NCI-H1092 (cell line): ENCODE results near the gene EXOC3.

ENCODE experiments used
- DNase-seq: peaks from one replicate; lab custom pipeline; 2025; lab: John Stamatoyannopoulos, UW

Gene EXOC3

GRCh38 chr5:488744-489688, 46.0 kb downstream of the EXOC3 start:
- DNase-seq = no peak

DNA sequence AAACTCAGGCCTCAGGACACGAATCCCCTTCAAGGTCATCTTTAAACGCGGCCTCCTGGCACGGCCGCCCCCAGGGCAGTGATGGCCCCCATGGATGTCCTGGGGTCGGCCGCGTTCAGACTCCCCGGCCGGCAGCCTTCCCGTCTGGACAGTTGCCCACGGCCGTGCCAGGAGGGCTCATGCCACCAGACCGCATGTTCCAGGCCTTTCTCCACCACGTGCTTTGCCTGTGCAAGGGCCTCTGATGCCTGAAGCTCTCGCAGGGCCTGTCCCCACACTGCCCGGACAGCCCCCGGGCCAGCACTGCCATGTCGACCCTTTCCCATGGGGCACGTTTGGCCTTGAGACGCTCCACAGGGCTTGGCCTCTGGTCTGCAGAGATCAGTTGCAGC, 46.7 kb downstream of the EXOC3 start:
- no peak for DNase-seq

GRCh38 chr5:490116-491106, 47.4 kb downstream of the EXOC3 start:
- DNase-seq = no peak

- no peak for DNase-seq
These were observed 48.3 kb downstream of the EXOC3 start for GRCh38 chr5:491119-491855.

GRCh38 chr5:491856-492155, 48.8 kb downstream of the EXOC3 start:
- no peak for DNase-seq

- no peak for DNase-seq
These were observed 49.4 kb downstream of the EXOC3 start for GRCh38 chr5:492314-492893.

DNA sequence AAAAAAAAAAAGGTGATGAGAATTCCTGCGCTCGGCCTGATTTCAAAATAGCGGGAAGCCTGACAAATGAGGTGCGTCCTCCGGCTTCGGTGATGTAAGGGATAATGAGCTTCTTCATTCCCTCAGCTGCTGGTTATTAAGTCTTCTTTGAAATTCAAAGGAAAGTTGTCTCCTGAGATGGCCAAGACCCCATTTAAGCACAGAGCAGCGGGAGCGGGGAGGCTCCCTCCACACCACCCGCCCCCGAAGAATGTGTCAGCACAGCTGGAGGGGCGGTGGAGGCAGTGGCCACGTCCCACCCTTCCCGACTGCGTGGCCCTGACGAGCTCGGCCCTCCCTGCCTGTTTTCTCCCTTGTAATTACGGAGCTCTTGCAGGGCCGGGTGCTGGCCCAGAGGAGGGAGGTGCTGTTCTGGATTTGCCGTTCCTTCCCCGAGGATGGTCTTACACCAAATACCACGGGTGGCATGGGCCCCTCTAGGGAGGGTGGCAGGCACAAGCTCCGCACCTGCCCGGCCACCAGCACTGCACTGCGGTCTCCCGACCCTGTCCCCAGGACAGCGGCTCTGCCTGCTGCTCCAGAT, 50.2 kb downstream of the EXOC3 start:
- no peak for DNase-seq

- DNase-seq = no peak
These were observed 50.8 kb downstream of the EXOC3 start for GRCh38 chr5:493758-494157.

DNA sequence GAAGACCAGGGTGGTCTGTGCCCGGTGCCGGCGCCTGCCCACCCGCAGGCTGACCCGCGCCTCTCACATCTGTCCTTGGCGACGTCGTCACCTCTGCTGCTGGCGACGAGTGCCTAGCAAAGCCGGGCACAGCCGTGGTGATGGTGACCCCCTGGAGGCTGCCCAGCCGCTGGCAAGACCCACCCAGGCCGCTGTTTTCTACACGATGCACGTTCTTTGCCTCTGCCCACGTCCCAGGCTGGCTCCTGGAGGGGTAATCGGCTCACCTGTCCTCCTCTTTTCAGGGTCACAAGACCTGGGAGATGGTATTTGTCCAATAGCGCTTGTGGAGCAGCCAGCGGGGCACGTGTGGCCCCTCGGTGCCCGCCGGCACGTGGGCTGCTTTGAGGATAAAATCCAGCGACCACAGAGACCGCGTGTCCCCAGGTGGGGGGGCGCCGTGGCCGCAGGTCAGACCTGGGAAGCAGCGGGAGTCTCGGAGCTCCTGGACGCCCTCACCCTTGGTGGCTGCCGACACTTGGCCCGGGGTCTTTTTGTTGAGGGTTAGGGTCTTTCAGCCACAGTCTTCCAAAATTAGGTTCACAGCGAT, 51.8 kb downstream of the EXOC3 start:
- DNase-seq = no peak

DNA sequence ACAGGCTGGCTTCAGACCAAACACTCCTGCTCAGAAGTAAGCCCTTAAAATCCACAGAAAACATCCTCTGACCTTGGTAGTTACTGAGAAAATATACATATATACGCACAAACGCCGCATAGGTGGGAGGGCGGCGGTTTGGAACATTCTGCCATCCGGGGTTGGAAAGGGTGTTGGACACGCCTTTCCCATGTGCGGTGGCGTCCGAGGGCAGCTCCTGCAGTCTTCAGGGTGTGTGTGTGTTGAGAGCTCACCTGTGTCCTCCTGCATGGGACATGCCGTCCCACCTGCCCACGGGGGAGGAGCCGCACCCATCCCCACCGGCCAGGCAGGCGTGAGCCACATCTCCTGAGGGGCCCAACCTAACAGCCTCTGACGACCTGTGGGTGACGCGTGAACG, 53.1 kb downstream of the EXOC3 start:
- no peak for DNase-seq

DNA sequence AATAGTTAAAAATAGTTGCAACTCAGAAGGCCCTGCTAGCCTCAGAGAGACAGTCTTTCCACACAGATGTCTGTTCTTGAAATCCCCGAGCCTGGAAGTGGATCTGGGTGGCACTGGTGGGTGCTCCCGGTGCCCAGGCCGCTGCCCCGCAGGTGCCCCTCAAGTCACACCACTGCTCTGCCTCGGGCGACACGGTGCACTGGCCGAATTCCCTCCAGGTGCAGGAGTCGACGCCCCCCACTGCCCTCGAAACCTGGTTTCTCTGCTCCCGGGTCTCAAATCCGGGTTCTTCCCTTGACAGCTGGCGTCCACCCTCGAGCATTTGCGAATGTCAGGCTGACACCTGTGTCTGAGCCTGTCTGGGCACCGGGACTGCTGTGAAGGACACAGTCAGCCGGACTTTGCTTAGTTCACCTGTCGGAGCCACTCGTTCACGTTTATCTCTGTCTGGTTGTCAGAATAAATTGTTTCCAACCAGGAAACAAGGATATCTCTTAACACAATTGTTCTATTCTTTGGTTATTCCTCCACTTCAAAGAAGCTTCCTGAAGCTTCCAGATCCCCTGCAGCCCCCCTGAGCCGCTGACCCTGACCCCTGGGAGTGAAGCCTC, 54.2 kb downstream of the EXOC3 start:
- no peak for DNase-seq

GRCh38 chr5:497871-498509, 55.0 kb downstream of the EXOC3 start:
- no peak for DNase-seq

- no peak for DNase-seq
These were observed 56.5 kb downstream of the EXOC3 start for GRCh38 chr5:499233-500209.

DNA sequence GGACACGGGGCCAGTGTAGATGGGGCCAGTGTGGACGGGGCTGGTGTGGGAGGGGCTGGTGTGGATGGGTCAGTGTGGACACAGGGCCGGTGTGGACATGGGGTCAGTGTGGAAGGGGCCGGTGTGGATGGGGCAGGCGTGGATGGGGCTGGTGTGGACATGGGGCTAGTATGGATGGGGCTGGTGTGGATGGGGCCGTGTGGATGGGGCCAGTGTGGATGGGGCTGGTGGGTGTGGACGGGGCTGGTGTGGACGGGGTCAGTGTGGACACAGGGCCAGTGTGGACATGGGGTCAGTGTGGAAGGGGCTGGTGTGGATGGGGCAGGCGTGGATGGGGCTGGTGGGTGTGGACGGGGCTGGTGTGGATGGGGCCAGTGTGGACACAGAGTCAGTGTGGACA, 57.5 kb downstream of the EXOC3 start:
- DNase-seq = no peak

DNA sequence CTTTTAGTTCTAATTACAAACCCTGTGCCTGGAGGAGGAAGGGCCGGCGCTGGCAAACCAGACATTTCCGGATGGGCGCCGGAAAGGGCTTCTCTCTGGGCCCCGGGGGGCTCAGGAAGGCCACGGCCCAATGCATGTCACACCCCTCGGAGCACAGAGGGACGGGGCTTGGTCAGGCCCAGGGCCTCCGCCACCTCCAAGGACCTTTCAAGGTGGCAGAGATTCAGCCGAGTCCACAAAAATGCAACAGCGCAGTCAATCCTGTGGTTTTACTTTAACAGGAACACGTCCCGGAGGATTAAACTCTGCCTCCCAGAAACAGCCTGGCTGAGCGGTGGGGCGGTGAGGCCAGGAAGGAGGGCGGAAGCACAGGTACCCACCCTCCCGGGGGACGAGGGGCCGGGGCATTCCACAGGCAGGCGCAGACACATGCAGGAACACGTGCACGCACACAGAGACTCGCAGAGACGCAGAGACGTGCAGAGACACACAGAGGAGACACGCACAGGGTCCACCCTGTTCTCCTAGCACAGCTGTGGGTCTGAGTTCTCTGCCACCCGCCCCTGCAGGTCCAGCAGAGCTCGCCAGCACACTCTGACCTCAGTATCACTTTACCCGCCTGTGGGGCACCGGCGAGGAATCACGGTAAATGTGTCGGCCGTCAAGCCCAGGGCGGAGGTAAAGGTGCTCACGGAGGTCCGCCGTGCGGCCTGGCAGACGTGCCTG, 58.3 kb downstream of the EXOC3 start:
- DNase-seq = no peak

DNA sequence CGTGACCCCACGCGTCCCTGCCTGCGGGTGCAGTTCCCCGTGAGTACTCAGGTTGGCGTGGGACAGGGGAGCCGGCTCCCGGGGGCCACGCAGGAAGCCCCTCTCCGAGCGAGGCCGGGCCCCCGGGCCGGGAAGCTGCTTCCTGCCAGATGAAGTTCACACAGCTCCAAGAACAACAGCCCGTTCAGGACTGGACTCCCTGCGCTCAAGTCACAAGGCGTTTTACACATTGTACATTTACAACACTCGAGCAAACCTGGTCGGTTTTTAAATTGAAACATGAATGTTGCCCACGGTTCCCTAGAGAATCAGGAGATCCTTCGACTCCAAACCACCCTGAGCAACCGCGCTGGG, 58.8 kb downstream of the EXOC3 start:
- no peak for DNase-seq

DNA sequence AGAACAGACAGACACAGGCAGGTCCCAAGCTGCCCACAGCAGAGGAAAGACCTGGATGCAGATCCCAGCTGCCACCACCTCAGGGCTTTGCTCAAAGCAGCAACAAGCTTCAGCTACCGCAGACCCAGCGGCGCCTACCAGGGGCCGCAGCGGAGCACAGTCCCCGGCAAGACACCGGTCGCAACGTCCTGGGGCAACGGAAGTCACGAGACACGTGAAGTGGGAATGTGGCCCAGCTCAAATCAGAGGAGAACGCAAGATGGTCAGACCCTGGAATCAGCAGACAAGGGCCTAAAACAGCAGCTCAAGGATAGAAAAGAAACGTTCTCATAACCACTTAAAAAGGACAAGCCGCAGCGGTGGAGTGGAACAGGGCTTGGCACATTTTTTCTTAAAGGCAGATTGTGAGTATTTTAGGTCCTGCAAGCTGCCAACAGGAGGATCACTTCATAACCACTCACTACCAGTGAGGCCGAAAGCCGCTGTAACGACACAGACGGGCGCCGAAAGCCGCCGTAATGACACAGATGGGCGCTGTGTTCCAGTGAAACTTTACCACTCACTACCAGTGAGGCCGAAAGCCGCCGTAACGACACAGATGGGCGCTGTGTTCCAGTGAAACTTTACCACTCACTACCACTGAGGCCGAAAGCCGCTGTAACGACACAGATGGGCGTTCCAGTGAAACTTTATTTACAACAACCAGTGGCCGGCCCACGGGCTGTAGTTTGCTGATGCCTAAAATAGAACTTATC, 59.5 kb downstream of the EXOC3 start:
- DNase-seq = no peak
